Measurements from ENCODE around the gene RFX8.

RFX8 gene

DNA sequence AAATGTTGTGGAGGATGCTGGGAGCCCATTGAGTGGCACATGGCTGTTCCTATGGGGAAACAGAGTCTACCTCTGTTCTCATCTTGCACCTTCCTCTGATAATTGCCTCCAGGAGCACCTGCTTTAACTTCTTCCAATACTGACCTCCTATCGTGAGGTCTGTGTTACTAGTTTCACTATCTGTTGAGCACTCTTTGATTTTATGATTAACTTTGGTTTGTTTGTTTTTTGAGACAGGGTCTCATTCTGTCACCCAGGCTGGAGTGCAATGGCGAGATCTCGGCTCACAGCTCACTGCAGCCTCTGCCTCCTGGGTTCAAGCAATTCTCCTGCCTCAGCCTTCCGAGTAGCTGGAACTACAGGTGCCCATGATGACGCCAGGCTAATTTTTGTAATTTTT is 12.1 kb upstream of the RFX8 start:
- ATAC-seq (ENCODE audit: low read depth) = no peak
- H3K27me3 ChIP-seq (ENCODE audit: insufficient read depth, poor library complexity, severe bottlenecking) = no peaks in the 10 kb centered on the region

GRCh38 chr2:101486258-101486701 is 11.4 kb upstream of the RFX8 start:
- Histone ChIP-seq H3K4me1 (ENCODE audit: insufficient read depth, poor library complexity, severe bottlenecking) (no peaks in the 10 kb centered on the region), H3K36me3 (ENCODE audit: low read depth) (no peaks in the 10 kb centered on the region), H3K9me3 (ENCODE audit: severe bottlenecking) (no peaks in the 10 kb centered on the region), H3K27ac (ENCODE audit: poor library complexity, severe bottlenecking) (no peak overlapping the region), H3K4me3 (ENCODE audit: severe bottlenecking) (no peak overlapping the region), H3K27me3 (ENCODE audit: insufficient read depth, poor library complexity, severe bottlenecking) (no peaks in the 10 kb centered on the region)
- no peak for DNase-seq (ENCODE audit: low spot score)
- TF ChIP-seq, protein P1, sequence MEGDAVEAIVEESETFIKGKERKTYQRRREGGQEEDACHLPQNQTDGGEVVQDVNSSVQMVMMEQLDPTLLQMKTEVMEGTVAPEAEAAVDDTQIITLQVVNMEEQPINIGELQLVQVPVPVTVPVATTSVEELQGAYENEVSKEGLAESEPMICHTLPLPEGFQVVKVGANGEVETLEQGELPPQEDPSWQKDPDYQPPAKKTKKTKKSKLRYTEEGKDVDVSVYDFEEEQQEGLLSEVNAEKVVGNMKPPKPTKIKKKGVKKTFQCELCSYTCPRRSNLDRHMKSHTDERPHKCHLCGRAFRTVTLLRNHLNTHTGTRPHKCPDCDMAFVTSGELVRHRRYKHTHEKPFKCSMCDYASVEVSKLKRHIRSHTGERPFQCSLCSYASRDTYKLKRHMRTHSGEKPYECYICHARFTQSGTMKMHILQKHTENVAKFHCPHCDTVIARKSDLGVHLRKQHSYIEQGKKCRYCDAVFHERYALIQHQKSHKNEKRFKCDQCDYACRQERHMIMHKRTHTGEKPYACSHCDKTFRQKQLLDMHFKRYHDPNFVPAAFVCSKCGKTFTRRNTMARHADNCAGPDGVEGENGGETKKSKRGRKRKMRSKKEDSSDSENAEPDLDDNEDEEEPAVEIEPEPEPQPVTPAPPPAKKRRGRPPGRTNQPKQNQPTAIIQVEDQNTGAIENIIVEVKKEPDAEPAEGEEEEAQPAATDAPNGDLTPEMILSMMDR (IDR thresholded peaks at IDR 0.05; ENCODE audit: poor library complexity, severe bottlenecking) = no peak
- ATAC-seq (ENCODE audit: low read depth) = no peak

More for the DNA sequence above, 12.1 kb upstream of the RFX8 start:
- TF ChIP-seq, protein P1 (IDR thresholded peaks at IDR 0.05; ENCODE audit: poor library complexity, severe bottlenecking) = no peak
- Histone ChIP-seq H3K4me3 (ENCODE audit: severe bottlenecking) (no peak overlapping the region), H3K9me3 (ENCODE audit: severe bottlenecking) (no peaks in the 10 kb centered on the region), H3K36me3 (ENCODE audit: low read depth) (no peaks in the 10 kb centered on the region), H3K27ac (ENCODE audit: poor library complexity, severe bottlenecking) (no peak overlapping the region), H3K4me1 (ENCODE audit: insufficient read depth, poor library complexity, severe bottlenecking) (no peaks in the 10 kb centered on the region)
- DNase-seq (ENCODE audit: low spot score) = no peak

DNA sequence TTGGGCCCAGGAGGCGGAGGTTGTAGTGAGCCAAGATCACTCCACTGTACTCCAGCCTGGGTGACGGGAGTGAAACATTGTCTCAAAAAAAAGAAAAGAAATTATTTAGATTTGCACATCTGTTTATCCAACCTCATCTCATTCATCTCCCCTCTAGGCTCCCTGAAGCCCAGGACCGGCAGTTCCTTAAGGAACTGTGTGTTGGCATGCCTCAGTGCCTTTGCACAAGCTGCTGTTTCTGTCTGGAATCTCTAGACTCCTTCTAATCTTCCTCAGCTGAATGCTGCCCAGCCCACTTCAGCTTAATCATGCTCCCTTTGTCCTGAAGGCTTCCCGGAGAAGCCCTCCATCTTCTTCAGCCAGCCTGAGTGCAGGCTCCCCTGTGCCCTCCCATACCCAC is 10.9 kb upstream of the RFX8 start:
- no peaks in the 10 kb centered on the region for H3K9me3 ChIP-seq (ENCODE audit: severe bottlenecking)
- TF ChIP-seq, protein P1 (IDR thresholded peaks at IDR 0.05; ENCODE audit: poor library complexity, severe bottlenecking) = no peak
- no peak for ATAC-seq (ENCODE audit: low read depth)

DNA sequence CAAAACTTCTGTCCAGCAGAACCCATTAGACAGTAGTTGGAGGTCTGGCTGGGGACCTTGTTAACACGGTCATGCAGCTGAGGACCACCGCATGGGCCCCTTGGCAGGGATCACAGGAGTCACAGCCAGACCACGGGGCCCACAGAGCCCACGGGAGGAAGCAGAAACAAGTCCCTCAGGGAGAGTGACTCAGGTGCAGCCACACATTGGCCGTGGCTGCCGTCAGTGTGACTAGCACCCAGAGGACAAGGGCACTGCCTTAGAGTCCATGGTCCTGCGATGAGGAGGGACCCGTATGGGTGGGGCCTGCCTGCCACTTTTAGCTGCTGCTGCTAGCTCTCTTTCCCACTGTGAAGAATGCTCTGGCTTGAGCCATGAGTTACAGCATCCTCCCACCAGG is 5.9 kb upstream of the RFX8 start:
- TF ChIP-seq, protein P1 (IDR thresholded peaks at IDR 0.05; ENCODE audit: poor library complexity, severe bottlenecking) = no peak
- Histone ChIP-seq H3K4me3 (ENCODE audit: severe bottlenecking) (no peak overlapping the region), H3K27me3 (ENCODE audit: insufficient read depth, poor library complexity, severe bottlenecking) (no peaks in the 10 kb centered on the region), H3K9me3 (ENCODE audit: severe bottlenecking) (no peaks in the 10 kb centered on the region), H3K4me1 (ENCODE audit: insufficient read depth, poor library complexity, severe bottlenecking) (no peaks in the 10 kb centered on the region), H3K27ac (ENCODE audit: poor library complexity, severe bottlenecking) (no peak overlapping the region), H3K36me3 (ENCODE audit: low read depth) (no peaks in the 10 kb centered on the region)
- DNase-seq (ENCODE audit: low spot score) (no peak), ATAC-seq (ENCODE audit: low read depth) (no peak)

More for the DNA sequence above, 10.9 kb upstream of the RFX8 start:
- Histone ChIP-seq H3K27me3 (ENCODE audit: insufficient read depth, poor library complexity, severe bottlenecking) (no peaks in the 10 kb centered on the region), H3K4me1 (ENCODE audit: insufficient read depth, poor library complexity, severe bottlenecking) (no peaks in the 10 kb centered on the region), H3K27ac (ENCODE audit: poor library complexity, severe bottlenecking) (no peak overlapping the region), H3K4me3 (ENCODE audit: severe bottlenecking) (no peak overlapping the region), H3K36me3 (ENCODE audit: low read depth) (no peaks in the 10 kb centered on the region)
- DNase-seq (ENCODE audit: low spot score) = no peak

GRCh38 chr2:101479810-101480209 is 4.9 kb upstream of the RFX8 start:
- no peaks in the 10 kb centered on the region for H3K27me3 ChIP-seq (ENCODE audit: insufficient read depth, poor library complexity, severe bottlenecking)
- H3K36me3 ChIP-seq (ENCODE audit: low read depth) = no peaks in the 10 kb centered on the region
- ATAC-seq (ENCODE audit: low read depth) (no peak), DNase-seq (ENCODE audit: low spot score) (no peak)
- no peak overlapping the region for H3K27ac ChIP-seq (ENCODE audit: poor library complexity, severe bottlenecking)
- H3K9me3 ChIP-seq (ENCODE audit: severe bottlenecking) = no peaks in the 10 kb centered on the region
- H3K4me1 ChIP-seq (ENCODE audit: insufficient read depth, poor library complexity, severe bottlenecking) = no peaks in the 10 kb centered on the region
- TF ChIP-seq, protein P1 (IDR thresholded peaks at IDR 0.05; ENCODE audit: poor library complexity, severe bottlenecking) = no peak
- H3K4me3 ChIP-seq (ENCODE audit: severe bottlenecking) = no peak overlapping the region
